HEK293 (cell line): ENCODE data around the gene ATP6V0B.
A peak's percentile ranks its signal among the peaks of the same experiment; 100 is the strongest.

Experiments used
- CTCF ChIA-PET: fragments of 350-600 bp; formaldehyde crosslinking; extraction: SDS; loops from one replicate; lab custom pipeline; 2021; ENCODE audit warnings: antibody characterized with exemption; lab: Yijun Ruan, JAX
- POLR2A ChIA-PET: fragments of 300-600 bp; formaldehyde crosslinking; extraction: SDS; loops from one replicate; lab custom pipeline; 2020; ENCODE audit warnings: antibody characterized with exemption, inconsistent platforms; lab: Yijun Ruan, JAX
- H3K27ac ChIP-seq: fragments of 200-500 bp; sonication (Bioruptor generic); 2 replicates; pipeline ENCODE4 v1.5.1; 2014; ENCODE audit warnings: low read depth, low read length, control low read depth, inconsistent platforms; ENCODE audit errors: extremely low read depth
- H3K36me3 ChIP-seq, 2 experiments: fragments of 200-500 bp in 1 of 2; sonication (Bioruptor generic) in 1 of 2; 1 replicate in 1 of 2; 2 replicates in 1 of 2; pipeline ENCODE4 v1.5.1; 2014 to 2017; ENCODE audit warnings: inconsistent platforms in 2 of 2, low read length in 2 of 2; ENCODE audit not compliant: control insufficient read depth in 2 of 2, insufficient read depth in 1 of 2
- H3K4me1 ChIP-seq: fragments of 200-500 bp; sonication (Bioruptor generic); 2 replicates; pipeline ENCODE4 v1.5.1; 2014; ENCODE audit warnings: mild to moderate bottlenecking, low read length, inconsistent platforms; ENCODE audit not compliant: control insufficient read depth, insufficient read depth
- H3K4me3 ChIP-seq: 2 replicates; pipeline ENCODE4 v1.5.1; 2011; ENCODE audit warnings: low read depth, mild to moderate bottlenecking, control low read depth, low read length, moderate library complexity
- H3K9me3 ChIP-seq: fragments of 200-500 bp; sonication (Bioruptor generic); 2 replicates; pipeline ENCODE4 v1.5.1; 2014; ENCODE audit warnings: low read depth, low read length, inconsistent platforms; ENCODE audit not compliant: control insufficient read depth, insufficient read depth
- BCL11B ChIP-seq: fragments of 450-650 bp; formaldehyde crosslinking; IDR thresholded peaks from 2 replicates; pipeline ENCODE4 v1.5.1; 2016; ENCODE audit warnings: low read depth, missing biosample characterization, missing genetic modification characterization
- GLIS1 ChIP-seq: fragments of 450-650 bp; formaldehyde crosslinking; IDR thresholded peaks from 2 replicates; pipeline ENCODE4 v1.5.1; 2016; ENCODE audit warnings: missing biosample characterization, missing genetic modification characterization
- KLF10 ChIP-seq: fragments of 450-650 bp; IDR thresholded peaks from 2 replicates; pipeline ENCODE4 v1.5.1; 2018; ENCODE audit warnings: missing biosample characterization, mild to moderate bottlenecking, missing genetic modification characterization
- SCRT2 ChIP-seq: fragments of 450-650 bp; formaldehyde crosslinking; IDR thresholded peaks from 2 replicates; pipeline ENCODE4 v1.5.1; 2016; ENCODE audit warnings: missing biosample characterization, missing genetic modification characterization
- SP3 ChIP-seq: fragments of 450-650 bp; formaldehyde crosslinking; IDR thresholded peaks from 2 replicates; pipeline ENCODE4 v1.5.1; 2016; ENCODE audit warnings: missing biosample characterization, missing genetic modification characterization
- SP7 ChIP-seq: fragments of 450-650 bp; formaldehyde crosslinking; IDR thresholded peaks from 2 replicates; pipeline ENCODE4 v1.5.1; 2016; ENCODE audit warnings: missing biosample characterization, missing genetic modification characterization
- ZEB2 ChIP-seq: fragments of 450-650 bp; formaldehyde crosslinking; IDR thresholded peaks from 2 replicates; pipeline ENCODE4 v1.5.1; 2016; ENCODE audit warnings: missing biosample characterization, missing genetic modification characterization
- ZNF140 ChIP-seq: fragments of 450-650 bp; formaldehyde crosslinking; IDR thresholded peaks from 2 replicates; pipeline ENCODE4 v1.5.1; 2016; ENCODE audit warnings: missing biosample characterization, missing genetic modification characterization
- ZNF169 ChIP-seq: fragments of 450-650 bp; formaldehyde crosslinking; IDR thresholded peaks from 2 replicates; pipeline ENCODE4 v1.5.1; 2016; ENCODE audit warnings: missing biosample characterization, missing genetic modification characterization
- ZNF221 ChIP-seq: fragments of 450-650 bp; formaldehyde crosslinking; IDR thresholded peaks from 2 replicates; pipeline ENCODE4 v1.5.1; 2017; ENCODE audit warnings: missing biosample characterization, missing genetic modification characterization, borderline replicate concordance
- ZNF324 ChIP-seq: fragments of 450-650 bp; formaldehyde crosslinking; IDR thresholded peaks from 2 replicates; pipeline ENCODE4 v1.5.1; 2016; ENCODE audit warnings: missing biosample characterization, missing genetic modification characterization
- ZNF37A ChIP-seq: fragments of 450-650 bp; IDR thresholded peaks from 2 replicates; pipeline ENCODE4 v1.5.1; 2018; ENCODE audit warnings: missing biosample characterization, missing genetic modification characterization
- ZNF394 ChIP-seq: fragments of 450-650 bp; formaldehyde crosslinking; IDR thresholded peaks from 2 replicates; pipeline ENCODE4 v1.5.1; 2016; ENCODE audit warnings: missing biosample characterization, missing genetic modification characterization, mild to moderate bottlenecking, moderate library complexity, borderline replicate concordance
- ZNF48 ChIP-seq: fragments of 450-650 bp; formaldehyde crosslinking; IDR thresholded peaks from 2 replicates; pipeline ENCODE4 v1.5.1; 2016; ENCODE audit warnings: missing biosample characterization, missing genetic modification characterization
- ZNF558 ChIP-seq: fragments of 450-650 bp; formaldehyde crosslinking; IDR thresholded peaks from 2 replicates; pipeline ENCODE4 v1.5.1; 2016; ENCODE audit warnings: missing biosample characterization, missing genetic modification characterization
- ZNF776 ChIP-seq: fragments of 450-650 bp; formaldehyde crosslinking; IDR thresholded peaks from 2 replicates; pipeline ENCODE4 v1.5.0; 2017; ENCODE audit warnings: missing biosample characterization, missing genetic modification characterization, borderline replicate concordance
- ZNF837 ChIP-seq: fragments of 450-650 bp; formaldehyde crosslinking; IDR thresholded peaks from 2 replicates; pipeline ENCODE4 v1.5.1; 2016; ENCODE audit warnings: missing biosample characterization, missing genetic modification characterization
- ZNF843 ChIP-seq: fragments of 450-650 bp; formaldehyde crosslinking; IDR thresholded peaks from 2 replicates; pipeline ENCODE4 v1.5.1; 2016; ENCODE audit warnings: missing biosample characterization, missing genetic modification characterization
- TF ChIP-seq, protein P1 (sequence below): fragments of 450-650 bp; formaldehyde crosslinking; IDR thresholded peaks from 2 replicates; pipeline ENCODE4 v1.5.1; 2016; ENCODE audit warnings: missing biosample characterization, missing genetic modification characterization
- TF ChIP-seq, protein P2 (sequence below): fragments of 450-650 bp; formaldehyde crosslinking; IDR thresholded peaks from 2 replicates; pipeline ENCODE4 v1.5.1; 2016; ENCODE audit warnings: missing biosample characterization, missing genetic modification characterization
- TF ChIP-seq, protein P3 (sequence below): fragments of 450-650 bp; formaldehyde crosslinking; IDR thresholded peaks from 2 replicates; pipeline ENCODE4 v1.5.1; 2016; ENCODE audit warnings: missing biosample characterization, missing genetic modification characterization
- TF ChIP-seq, protein P4 (sequence below): fragments of 450-650 bp; formaldehyde crosslinking; IDR thresholded peaks from 2 replicates; pipeline ENCODE4 v1.5.1; 2016; ENCODE audit warnings: missing biosample characterization, missing genetic modification characterization
- TF ChIP-seq, protein P5 (sequence below): fragments of 450-650 bp; formaldehyde crosslinking; IDR thresholded peaks from 2 replicates; pipeline ENCODE4 v1.5.1; 2016; ENCODE audit warnings: missing biosample characterization, missing genetic modification characterization
- TF ChIP-seq, protein P6 (sequence below): fragments of 450-650 bp; formaldehyde crosslinking; IDR thresholded peaks from 2 replicates; pipeline ENCODE4 v1.5.1; 2017; ENCODE audit warnings: missing biosample characterization, missing genetic modification characterization

The ATP6V0B gene

DNA sequence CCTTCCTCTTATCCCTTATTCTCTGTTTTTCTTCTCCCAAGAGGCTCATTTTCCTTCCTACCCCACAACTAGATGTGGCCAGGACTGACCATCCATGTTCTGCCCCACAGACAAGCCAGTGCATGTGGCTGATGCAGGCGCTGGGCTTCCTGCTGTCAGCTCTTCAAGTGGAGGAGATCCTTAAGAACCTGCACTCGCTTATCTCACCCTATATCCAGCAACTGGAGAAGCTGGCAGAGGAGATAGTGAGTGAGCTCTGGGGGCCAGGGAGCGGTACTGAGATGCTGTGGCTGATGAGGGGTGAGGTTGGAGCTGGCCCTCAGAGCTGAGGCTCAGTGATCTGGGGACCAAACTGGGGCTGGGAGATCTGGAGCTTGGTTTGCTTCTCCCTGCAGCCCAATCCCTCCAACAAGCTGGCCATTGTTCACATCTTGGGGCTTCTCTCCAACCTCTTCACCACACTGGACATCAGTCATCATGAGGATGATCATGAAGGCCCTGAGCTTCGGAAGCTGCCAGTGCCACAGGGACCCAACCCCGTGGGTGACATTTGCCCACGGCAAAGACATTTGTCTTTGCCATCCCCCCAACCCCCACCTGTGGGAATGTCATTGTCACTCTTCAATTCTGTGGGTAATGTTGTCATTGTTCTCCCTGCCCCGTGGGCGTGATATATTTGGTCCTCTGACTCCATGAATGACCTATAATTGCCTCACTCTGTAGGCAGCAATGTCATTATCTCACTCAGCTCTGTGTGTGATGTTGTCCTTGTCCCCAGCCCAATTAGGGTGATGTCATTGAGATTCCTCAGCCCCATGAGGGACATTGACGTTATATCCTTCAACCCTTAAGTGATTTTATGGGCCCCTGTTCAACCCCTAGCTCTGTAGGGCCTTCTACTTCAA lies 16.2 kb upstream of the ATP6V0B start (continued):
- TF ChIP-seq ZNF394 (tag by site-specific recombination) (0 out of 2 replicates have a peak, but pooled peaks have one; percentile 17), ZNF843 (tag by site-specific recombination) (peak; percentile 75), GLIS1 (tag by site-specific recombination) (peak; percentile 96), ZEB2 (tag by site-specific recombination) (peak; percentile 87), ZNF324 (tag by site-specific recombination) (peak; percentile 56; the same call in 1 of the 2 replicates), SP7 (tag by site-specific recombination) (peak; percentile 81), BCL11B (tag by site-specific recombination) (no peak), ZNF837 (tag by site-specific recombination) (no peak), KLF10 (tag by site-specific recombination) (peak; percentile 53)
- TF ChIP-seq, protein P1, sequence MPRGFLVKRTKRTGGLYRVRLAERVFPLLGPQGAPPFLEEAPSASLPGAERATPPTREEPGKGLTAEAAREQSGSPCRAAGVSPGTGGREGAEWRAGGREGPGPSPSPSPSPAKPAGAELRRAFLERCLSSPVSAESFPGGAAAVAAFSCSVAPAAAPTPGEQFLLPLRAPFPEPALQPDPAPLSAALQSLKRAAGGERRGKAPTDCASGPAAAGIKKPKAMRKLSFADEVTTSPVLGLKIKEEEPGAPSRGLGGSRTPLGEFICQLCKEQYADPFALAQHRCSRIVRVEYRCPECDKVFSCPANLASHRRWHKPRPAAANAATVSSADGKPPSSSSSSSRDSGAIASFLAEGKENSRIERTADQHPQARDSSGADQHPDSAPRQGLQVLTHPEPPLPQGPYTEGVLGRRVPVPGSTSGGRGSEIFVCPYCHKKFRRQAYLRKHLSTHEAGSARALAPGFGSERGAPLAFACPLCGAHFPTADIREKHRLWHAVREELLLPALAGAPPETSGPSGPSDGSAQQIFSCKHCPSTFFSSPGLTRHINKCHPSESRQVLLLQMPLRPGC: peak; percentile 81
- TF ChIP-seq, protein P2, sequence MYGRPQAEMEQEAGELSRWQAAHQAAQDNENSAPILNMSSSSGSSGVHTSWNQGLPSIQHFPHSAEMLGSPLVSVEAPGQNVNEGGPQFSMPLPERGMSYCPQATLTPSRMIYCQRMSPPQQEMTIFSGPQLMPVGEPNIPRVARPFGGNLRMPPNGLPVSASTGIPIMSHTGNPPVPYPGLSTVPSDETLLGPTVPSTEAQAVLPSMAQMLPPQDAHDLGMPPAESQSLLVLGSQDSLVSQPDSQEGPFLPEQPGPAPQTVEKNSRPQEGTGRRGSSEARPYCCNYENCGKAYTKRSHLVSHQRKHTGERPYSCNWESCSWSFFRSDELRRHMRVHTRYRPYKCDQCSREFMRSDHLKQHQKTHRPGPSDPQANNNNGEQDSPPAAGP (tag by site-specific recombination): peak; percentile 55; the same call in 1 of the 2 replicates
- TF ChIP-seq, protein P3, sequence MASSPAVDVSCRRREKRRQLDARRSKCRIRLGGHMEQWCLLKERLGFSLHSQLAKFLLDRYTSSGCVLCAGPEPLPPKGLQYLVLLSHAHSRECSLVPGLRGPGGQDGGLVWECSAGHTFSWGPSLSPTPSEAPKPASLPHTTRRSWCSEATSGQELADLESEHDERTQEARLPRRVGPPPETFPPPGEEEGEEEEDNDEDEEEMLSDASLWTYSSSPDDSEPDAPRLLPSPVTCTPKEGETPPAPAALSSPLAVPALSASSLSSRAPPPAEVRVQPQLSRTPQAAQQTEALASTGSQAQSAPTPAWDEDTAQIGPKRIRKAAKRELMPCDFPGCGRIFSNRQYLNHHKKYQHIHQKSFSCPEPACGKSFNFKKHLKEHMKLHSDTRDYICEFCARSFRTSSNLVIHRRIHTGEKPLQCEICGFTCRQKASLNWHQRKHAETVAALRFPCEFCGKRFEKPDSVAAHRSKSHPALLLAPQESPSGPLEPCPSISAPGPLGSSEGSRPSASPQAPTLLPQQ (tag by site-specific recombination): peak; percentile 79
- TF ChIP-seq, protein P4, sequence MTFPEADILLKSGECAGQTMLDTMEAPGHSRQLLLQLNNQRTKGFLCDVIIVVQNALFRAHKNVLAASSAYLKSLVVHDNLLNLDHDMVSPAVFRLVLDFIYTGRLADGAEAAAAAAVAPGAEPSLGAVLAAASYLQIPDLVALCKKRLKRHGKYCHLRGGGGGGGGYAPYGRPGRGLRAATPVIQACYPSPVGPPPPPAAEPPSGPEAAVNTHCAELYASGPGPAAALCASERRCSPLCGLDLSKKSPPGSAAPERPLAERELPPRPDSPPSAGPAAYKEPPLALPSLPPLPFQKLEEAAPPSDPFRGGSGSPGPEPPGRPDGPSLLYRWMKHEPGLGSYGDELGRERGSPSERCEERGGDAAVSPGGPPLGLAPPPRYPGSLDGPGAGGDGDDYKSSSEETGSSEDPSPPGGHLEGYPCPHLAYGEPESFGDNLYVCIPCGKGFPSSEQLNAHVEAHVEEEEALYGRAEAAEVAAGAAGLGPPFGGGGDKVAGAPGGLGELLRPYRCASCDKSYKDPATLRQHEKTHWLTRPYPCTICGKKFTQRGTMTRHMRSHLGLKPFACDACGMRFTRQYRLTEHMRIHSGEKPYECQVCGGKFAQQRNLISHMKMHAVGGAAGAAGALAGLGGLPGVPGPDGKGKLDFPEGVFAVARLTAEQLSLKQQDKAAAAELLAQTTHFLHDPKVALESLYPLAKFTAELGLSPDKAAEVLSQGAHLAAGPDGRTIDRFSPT (tag by site-specific recombination): peak; percentile 81

DNA sequence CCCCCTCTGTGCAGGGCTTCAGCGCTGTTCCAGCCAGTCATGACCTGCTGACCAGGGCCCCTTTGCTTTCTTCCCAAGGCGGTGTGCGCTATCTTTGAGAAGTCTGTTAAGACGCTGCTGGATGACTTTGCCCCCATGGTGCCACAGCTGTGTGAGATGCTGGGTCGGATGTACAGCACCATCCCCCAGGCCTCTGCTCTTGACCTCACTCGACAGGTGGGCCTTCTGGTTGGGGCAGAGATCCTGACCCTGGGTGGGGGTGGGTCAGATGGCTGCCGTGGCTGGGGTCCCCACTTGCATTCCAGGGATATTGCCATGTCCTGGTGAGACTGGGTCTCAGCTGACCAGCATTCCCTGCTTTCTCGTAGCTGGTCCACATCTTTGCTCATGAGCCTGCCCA lies 14.0 kb upstream of the ATP6V0B start:
- H3K36me3 ChIP-seq: peaks cover 0 to 100% of the 10 kb centered on the region in 2 experiments; a peak in 1 of 3 replicates

DNA sequence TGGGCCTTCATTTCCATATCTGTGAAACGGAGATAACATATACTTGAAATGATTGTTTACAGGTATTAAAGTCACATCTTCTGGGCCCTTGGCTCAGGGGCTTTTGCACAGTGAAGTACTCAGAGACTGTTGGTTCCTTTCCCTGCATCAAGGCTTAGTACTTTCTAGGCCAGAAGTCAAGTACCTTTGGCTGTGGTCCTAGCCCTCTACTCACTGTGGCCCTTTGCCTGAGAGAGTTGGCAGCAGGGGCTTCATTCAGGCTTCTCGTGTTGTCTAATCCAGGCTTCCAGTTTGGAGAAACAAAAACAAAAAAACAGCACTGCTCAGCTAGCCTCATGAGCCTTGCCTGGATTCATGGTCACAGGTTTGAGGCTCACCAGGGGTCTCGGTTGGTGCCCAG lies 13.1 kb upstream of the ATP6V0B start:
- Histone ChIP-seq H3K36me3 (peaks cover 0 to 100% of the 10 kb centered on the region in 2 experiments; a peak in 1 of 3 replicates), H3K27ac (no peak overlapping the region), H3K4me1 (no peaks in the 10 kb centered on the region), H3K9me3 (no peaks in the 10 kb centered on the region), H3K4me3 (no peak overlapping the region)
- ChIA-PET CTCF (no interaction called here), POLR2A (no interaction called here)
- TF ChIP-seq ZNF776: no peak
- TF ChIP-seq ZNF37A (tag by site-specific recombination): no peak
- TF ChIP-seq ZNF48 (tag by site-specific recombination): no peak
- TF ChIP-seq ZNF221: no peak
- TF ChIP-seq ZNF140 (tag by site-specific recombination): no peak
- TF ChIP-seq, protein P5, sequence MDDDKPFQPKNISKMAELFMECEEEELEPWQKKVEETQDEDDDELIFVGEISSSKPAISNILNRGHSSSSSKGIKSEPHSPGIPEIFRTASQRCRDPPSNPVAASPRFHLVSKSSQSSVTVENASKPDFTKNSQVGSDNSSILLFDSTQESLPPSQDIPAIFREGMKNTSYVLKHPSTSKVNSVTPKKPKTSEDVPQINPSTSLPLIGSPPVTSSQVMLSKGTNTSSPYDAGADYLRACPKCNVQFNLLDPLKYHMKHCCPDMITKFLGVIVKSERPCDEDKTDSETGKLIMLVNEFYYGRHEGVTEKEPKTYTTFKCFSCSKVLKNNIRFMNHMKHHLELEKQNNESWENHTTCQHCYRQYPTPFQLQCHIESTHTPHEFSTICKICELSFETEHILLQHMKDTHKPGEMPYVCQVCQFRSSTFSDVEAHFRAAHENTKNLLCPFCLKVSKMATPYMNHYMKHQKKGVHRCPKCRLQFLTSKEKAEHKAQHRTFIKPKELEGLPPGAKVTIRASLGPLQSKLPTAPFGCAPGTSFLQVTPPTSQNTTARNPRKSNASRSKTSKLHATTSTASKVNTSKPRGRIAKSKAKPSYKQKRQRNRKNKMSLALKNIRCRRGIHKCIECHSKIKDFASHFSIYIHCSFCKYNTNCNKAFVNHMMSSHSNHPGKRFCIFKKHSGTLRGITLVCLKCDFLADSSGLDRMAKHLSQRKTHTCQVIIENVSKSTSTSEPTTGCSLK (tag by site-specific recombination): no peak
- no peak for TF ChIP-seq ZNF558
- TF ChIP-seq, protein P6, sequence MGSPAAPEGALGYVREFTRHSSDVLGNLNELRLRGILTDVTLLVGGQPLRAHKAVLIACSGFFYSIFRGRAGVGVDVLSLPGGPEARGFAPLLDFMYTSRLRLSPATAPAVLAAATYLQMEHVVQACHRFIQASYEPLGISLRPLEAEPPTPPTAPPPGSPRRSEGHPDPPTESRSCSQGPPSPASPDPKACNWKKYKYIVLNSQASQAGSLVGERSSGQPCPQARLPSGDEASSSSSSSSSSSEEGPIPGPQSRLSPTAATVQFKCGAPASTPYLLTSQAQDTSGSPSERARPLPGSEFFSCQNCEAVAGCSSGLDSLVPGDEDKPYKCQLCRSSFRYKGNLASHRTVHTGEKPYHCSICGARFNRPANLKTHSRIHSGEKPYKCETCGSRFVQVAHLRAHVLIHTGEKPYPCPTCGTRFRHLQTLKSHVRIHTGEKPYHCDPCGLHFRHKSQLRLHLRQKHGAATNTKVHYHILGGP (tag by site-specific recombination): no peak
- no peak for TF ChIP-seq ZNF169 (tag by site-specific recombination)

More for the DNA sequence above, 14.0 kb upstream of the ATP6V0B start:
- POLR2A ChIA-PET: no interaction called here
- Histone ChIP-seq H3K4me1 (no peaks in the 10 kb centered on the region), H3K9me3 (no peaks in the 10 kb centered on the region), H3K27ac (no peak overlapping the region), H3K4me3 (no peak overlapping the region)
- CTCF ChIA-PET: no interaction called here
- peak; percentile 76 for TF ChIP-seq SCRT2
- no peak for TF ChIP-seq SP3 (tag by site-specific recombination)
